ENCODE measurements around the gene SAMD4A.

Gene SAMD4A

GRCh38 chr14:54589843-54590242 is 22.9 kb downstream of the SAMD4A start:
- no peak for DNase-seq (ENCODE audit: low read depth in 1 of 2, low spot score in 1 of 2)
- Histone ChIP-seq H3K4me3 (replicated peaks; ENCODE audit: insufficient read depth, low read length) (no peak overlapping the region), H3K27ac (replicated peaks) (no peak overlapping the region)

GRCh38 chr14:54590481-54590880 is 23.6 kb downstream of the SAMD4A start:
- no peaks in the 10 kb centered on the region for H3K27me3 ChIP-seq (ENCODE audit: insufficient read depth, poor library complexity, severe bottlenecking)
- no peak overlapping the region for H3K4me3 ChIP-seq (replicated peaks; ENCODE audit: insufficient read depth, low read length)
- no peak overlapping the region for H3K27ac ChIP-seq (replicated peaks)
- TF ChIP-seq GABPA (IDR thresholded peaks at IDR 0.05; ENCODE audit: low read depth): no peak
- TF ChIP-seq POLR2AphosphoS5 (IDR thresholded peaks at IDR 0.05; ENCODE audit: low read depth): no peak
- TF ChIP-seq REST (IDR thresholded peaks at IDR 0.05; ENCODE audit: insufficient replicate concordance, low read depth): no peak
- no peak for TF ChIP-seq CTCF (IDR thresholded peaks at IDR 0.05; ENCODE audit: insufficient read depth, low read length)
- TF ChIP-seq SPI1 (IDR thresholded peaks at IDR 0.05; ENCODE audit: borderline replicate concordance, low read depth): no peak
- no peak for DNase-seq (ENCODE audit: low read depth in 1 of 2, low spot score in 1 of 2)

More at GRCh38 chr14:54589843-54590242, 22.9 kb downstream of the SAMD4A start:
- no peaks in the 10 kb centered on the region for H3K27me3 ChIP-seq (ENCODE audit: insufficient read depth, poor library complexity, severe bottlenecking)
- TF ChIP-seq POLR2AphosphoS5 (IDR thresholded peaks at IDR 0.05; ENCODE audit: low read depth): no peak
- no peak for TF ChIP-seq SPI1 (IDR thresholded peaks at IDR 0.05; ENCODE audit: borderline replicate concordance, low read depth)
- TF ChIP-seq REST (IDR thresholded peaks at IDR 0.05; ENCODE audit: insufficient replicate concordance, low read depth): no peak
- TF ChIP-seq CTCF (IDR thresholded peaks at IDR 0.05; ENCODE audit: insufficient read depth, low read length): no peak
- TF ChIP-seq GABPA (IDR thresholded peaks at IDR 0.05; ENCODE audit: low read depth): no peak

GRCh38 chr14:54591461-54591860 is 24.5 kb downstream of the SAMD4A start:
- TF ChIP-seq POLR2AphosphoS5 (IDR thresholded peaks at IDR 0.05; ENCODE audit: low read depth) (no peak), CTCF (IDR thresholded peaks at IDR 0.05; ENCODE audit: insufficient read depth, low read length) (no peak), REST (IDR thresholded peaks at IDR 0.05; ENCODE audit: insufficient replicate concordance, low read depth) (no peak), SPI1 (IDR thresholded peaks at IDR 0.05; ENCODE audit: borderline replicate concordance, low read depth) (no peak), GABPA (IDR thresholded peaks at IDR 0.05; ENCODE audit: low read depth) (no peak)
- H3K27me3 ChIP-seq (ENCODE audit: insufficient read depth, poor library complexity, severe bottlenecking): no peaks in the 10 kb centered on the region
- DNase-seq (ENCODE audit: low read depth in 1 of 2, low spot score in 1 of 2): no peak
- no peak overlapping the region for H3K27ac ChIP-seq (replicated peaks)
- no peak overlapping the region for H3K4me3 ChIP-seq (replicated peaks; ENCODE audit: insufficient read depth, low read length)

All from HL-60 (cell line).